Karpas-422 (cell line): ENCODE data around the gene NKAIN2. TPM values are rescaled to one million over a fixed set of nuclear protein-coding genes. Genes with fewer than 3 reads are reported as not detected.
"Not testable (repeated sequence)": the region's sequence is repeated elsewhere in the genome, so short reads cannot be mapped to it uniquely, and the experiment has no call there.

Experiments used
- DNase-seq: peaks from one replicate; pipeline ENCODE4 v3.0.0-alpha.2; 2015
- H2AFZ ChIP-seq: fragments of 200-600 bp; sonication (generic); 2 replicates; pipeline ENCODE4 v1.6.1; 2014; ENCODE audit warnings: antibody characterized with exemption, low read length, mixed read lengths
- H3K27ac ChIP-seq: fragments of 200-600 bp; sonication (generic); 2 replicates; pipeline ENCODE4 v1.5.1; 2014; ENCODE audit warnings: mild to moderate bottlenecking, low read length, moderate library complexity
- H3K27me3 ChIP-seq: fragments of 200-600 bp; sonication (generic); 2 replicates; pipeline ENCODE4 v1.6.1; 2014; ENCODE audit warnings: low read length, mixed read lengths
- H3K36me3 ChIP-seq: fragments of 200-600 bp; sonication (generic); 2 replicates; pipeline ENCODE4 v1.6.1; 2014; ENCODE audit warnings: low read length, mixed read lengths; ENCODE audit not compliant: insufficient read depth
- H3K4me1 ChIP-seq: fragments of 200-600 bp; sonication (generic); 2 replicates; pipeline ENCODE4 v1.6.1; 2014; ENCODE audit warnings: mild to moderate bottlenecking, low read length, mixed read lengths
- H3K4me2 ChIP-seq: fragments of 200-600 bp; sonication (generic); 2 replicates; pipeline ENCODE4 v1.6.1; 2014; ENCODE audit warnings: low read length, low read depth, mild to moderate bottlenecking; ENCODE audit not compliant: poor library complexity, severe bottlenecking
- H3K4me3 ChIP-seq: fragments of 200-600 bp; sonication (generic); 2 replicates; pipeline ENCODE4 v1.5.1; 2014; ENCODE audit warnings: mild to moderate bottlenecking, antibody characterized with exemption, low read length, mixed read lengths
- H3K79me2 ChIP-seq: fragments of 200-600 bp; sonication (generic); 2 replicates; pipeline ENCODE4 v1.6.1; 2014; ENCODE audit warnings: mild to moderate bottlenecking, low read length, mixed read lengths
- H3K9ac ChIP-seq: fragments of 200-600 bp; sonication (generic); 2 replicates; pipeline ENCODE4 v1.6.0; 2014; ENCODE audit warnings: low read length
- H3K9me2 ChIP-seq: fragments of 200-600 bp; sonication (generic), shearing (Covaris generic); replicated peaks from 2 replicates; pipeline ENCODE4 v1.6.0; 2014; ENCODE audit warnings: mild to moderate bottlenecking, low read length, moderate library complexity; ENCODE audit not compliant: insufficient read depth
- H3K9me3 ChIP-seq: fragments of 300-700, 200-600 bp; sonication (generic); 2 replicates; pipeline ENCODE4 v1.6.1; 2014; ENCODE audit warnings: low read length, mixed read lengths
- H4K20me1 ChIP-seq: fragments of 200-600 bp; sonication (generic); 2 replicates; pipeline ENCODE4 v1.6.1; 2014; ENCODE audit warnings: mild to moderate bottlenecking, antibody characterized with exemption, low read length, low read depth; ENCODE audit not compliant: insufficient read depth
- total RNA-seq: library from RNA; depleted of rRNA; stranded (reverse); fragments of >200 nt; shearing (Covaris generic); gene quantifications from 2 replicates; pipeline ENCODE4 v1.2.3, GENCODE V29; 2014; ENCODE audit warnings: low replicate concordance

Gene NKAIN2
- total RNA-seq, 1 experiment from 2014 or later: not detected

GRCh38 chr6:124008988-124009765 is 205.5 kb downstream of the NKAIN2 start:
- Histone ChIP-seq H3K4me2 (no peak overlapping the region), H3K4me3 (no peak overlapping the region), H3K9me2 (no peaks in the 10 kb centered on the region), H3K9ac (no peak overlapping the region), H3K9me3 (0 out of 2 replicates have a peak, but pooled peaks cover 9% of the 10 kb centered on the region), H3K27me3 (no peaks in the 10 kb centered on the region), H4K20me1 (no peaks in the 10 kb centered on the region), H3K4me1 (no peaks in the 10 kb centered on the region), H3K27ac (no peak overlapping the region), H2AFZ (no peak overlapping the region), H3K79me2 (no peaks in the 10 kb centered on the region), H3K36me3 (no peaks in the 10 kb centered on the region)
- DNase-seq: no peak

GRCh38 chr6:124010574-124010973 is 206.9 kb downstream of the NKAIN2 start:
- no peaks in the 10 kb centered on the region for H3K9me2 ChIP-seq
- no peak overlapping the region for H3K4me3 ChIP-seq
- no peaks in the 10 kb centered on the region for H3K36me3 ChIP-seq
- H3K79me2 ChIP-seq: no peaks in the 10 kb centered on the region
- no peak overlapping the region for H3K27ac ChIP-seq
- 0 out of 2 replicates have a peak, but pooled peaks cover 9% of the 10 kb centered on the region for H3K9me3 ChIP-seq
- H2AFZ ChIP-seq: no peak overlapping the region
- no peaks in the 10 kb centered on the region for H3K27me3 ChIP-seq
- no peaks in the 10 kb centered on the region for H3K4me1 ChIP-seq
- no peak overlapping the region for H3K9ac ChIP-seq
- no peak for DNase-seq
- no peaks in the 10 kb centered on the region for H4K20me1 ChIP-seq
- H3K4me2 ChIP-seq: no peak overlapping the region

- Histone ChIP-seq H3K27me3 (no peaks in the 10 kb centered on the region), H3K36me3 (no peaks in the 10 kb centered on the region), H3K4me3 (no peak overlapping the region), H3K9me2 (no peaks in the 10 kb centered on the region), H3K79me2 (no peaks in the 10 kb centered on the region), H2AFZ (no peak overlapping the region), H3K4me1 (no peaks in the 10 kb centered on the region), H3K4me2 (no peak overlapping the region), H3K27ac (no peak overlapping the region), H4K20me1 (no peaks in the 10 kb centered on the region), H3K9me3 (0 out of 2 replicates have a peak, but pooled peaks cover 5% of the 10 kb centered on the region), H3K9ac (no peak overlapping the region)
- no peak for DNase-seq
These were observed 207.5 kb downstream of the NKAIN2 start for GRCh38 chr6:124011180-124011579.

GRCh38 chr6:124022051-124022450 is 218.4 kb downstream of the NKAIN2 start:
- not testable (repeated sequence) for H3K4me2 ChIP-seq, H3K27ac ChIP-seq, DNase-seq, H2AFZ ChIP-seq, H3K36me3 ChIP-seq, H4K20me1 ChIP-seq, H3K9me2 ChIP-seq, H3K4me1 ChIP-seq, H3K4me3 ChIP-seq, H3K79me2 ChIP-seq, H3K27me3 ChIP-seq, H3K9ac ChIP-seq
- H3K9me3 ChIP-seq: peaks cover 16% of the 10 kb centered on the region; the same call in 1 of the 2 replicates

- DNase-seq: no peak
- H3K4me1 ChIP-seq: no peaks in the 10 kb centered on the region
- no peaks in the 10 kb centered on the region for H4K20me1 ChIP-seq
- H3K4me3 ChIP-seq: no peak overlapping the region
- no peak overlapping the region for H3K4me2 ChIP-seq
- H3K9me2 ChIP-seq: no peaks in the 10 kb centered on the region
- H3K36me3 ChIP-seq: no peaks in the 10 kb centered on the region
- H3K27me3 ChIP-seq: no peaks in the 10 kb centered on the region
- H3K9ac ChIP-seq: no peak overlapping the region
- peaks cover 16% of the 10 kb centered on the region; the same call in 1 of the 2 replicates for H3K9me3 ChIP-seq
- H2AFZ ChIP-seq: no peak overlapping the region
- H3K27ac ChIP-seq: no peak overlapping the region
- no peaks in the 10 kb centered on the region for H3K79me2 ChIP-seq
These were observed 219.0 kb downstream of the NKAIN2 start for GRCh38 chr6:124022641-124023040.

GRCh38 chr6:124026694-124027093 is 223.0 kb downstream of the NKAIN2 start:
- Histone ChIP-seq H3K9ac (no peak overlapping the region), H3K27ac (no peak overlapping the region), H3K9me3 (peaks cover 17% of the 10 kb centered on the region), H3K4me1 (no peaks in the 10 kb centered on the region), H2AFZ (no peak overlapping the region), H3K4me2 (no peak overlapping the region), H3K9me2 (no peaks in the 10 kb centered on the region), H3K27me3 (no peaks in the 10 kb centered on the region), H4K20me1 (no peaks in the 10 kb centered on the region), H3K36me3 (no peaks in the 10 kb centered on the region), H3K79me2 (no peaks in the 10 kb centered on the region), H3K4me3 (no peak overlapping the region)
- no peak for DNase-seq

- H2AFZ ChIP-seq: no peak overlapping the region
- H3K27me3 ChIP-seq: no peaks in the 10 kb centered on the region
- no peaks in the 10 kb centered on the region for H4K20me1 ChIP-seq
- H3K9me2 ChIP-seq: no peaks in the 10 kb centered on the region
- H3K9ac ChIP-seq: no peak overlapping the region
- no peak overlapping the region for H3K4me3 ChIP-seq
- H3K79me2 ChIP-seq: no peaks in the 10 kb centered on the region
- H3K9me3 ChIP-seq: peaks cover 17% of the 10 kb centered on the region
- no peak overlapping the region for H3K27ac ChIP-seq
- H3K4me1 ChIP-seq: no peaks in the 10 kb centered on the region
- no peak for DNase-seq
- H3K4me2 ChIP-seq: no peak overlapping the region
- no peaks in the 10 kb centered on the region for H3K36me3 ChIP-seq
These were observed 223.7 kb downstream of the NKAIN2 start for GRCh38 chr6:124027392-124027791.

GRCh38 chr6:124028117-124028516 is 224.5 kb downstream of the NKAIN2 start:
- Histone ChIP-seq H4K20me1 (no peaks in the 10 kb centered on the region), H3K4me1 (no peaks in the 10 kb centered on the region), H3K4me3 (no peak overlapping the region), H3K9ac (no peak overlapping the region), H3K27ac (no peak overlapping the region), H3K4me2 (no peak overlapping the region), H2AFZ (no peak overlapping the region), H3K79me2 (no peaks in the 10 kb centered on the region), H3K36me3 (no peaks in the 10 kb centered on the region), H3K9me3 (peaks cover 17% of the 10 kb centered on the region), H3K9me2 (no peaks in the 10 kb centered on the region), H3K27me3 (no peaks in the 10 kb centered on the region)
- DNase-seq: no peak
